ENCODE data around the gene SERPINB7. TPM values are rescaled to one million over a fixed set of nuclear protein-coding genes. Genes with fewer than 3 reads are reported as not detected.
A peak's percentile ranks its signal among the peaks of the same experiment; 100 is the strongest.

SERPINB7 gene
- total and polyA plus RNA-seq, 2 of the 4 experiments (the other 2 are of a cell fraction): 79.9 to 100 TPM

GRCh38 chr18:63844254-63844653 lies 69.0 kb downstream of the SERPINB7 start:
- Histone ChIP-seq H2BK5ac (ENCODE audit: low read depth, low read length, poor library complexity, severe bottlenecking) (no peak overlapping the region), H3K9ac (ENCODE audit: low read depth, low read length) (no peak overlapping the region), H3K9me3 (ENCODE audit: control insufficient read depth, insufficient read depth, low read length) (no peaks in the 10 kb centered on the region), H3K9me1 (ENCODE audit: insufficient read depth, low read length) (no peaks in the 10 kb centered on the region), H3K56ac (ENCODE audit: extremely low read depth, insufficient read depth, low read length) (no peak overlapping the region), H2BK15ac (ENCODE audit: low read depth, low read length) (no peak overlapping the region; the same call in 2 of the 3 replicates), H3K4me2 (ENCODE audit: low read depth, low read length) (no peak overlapping the region), H3K79me1 (ENCODE audit: low read depth in 1 of 2, low read length in 2 of 2) (no peaks in the 10 kb centered on the region), H3K4me3 (ENCODE audit: insufficient read depth, low read depth, low read length) (no peak overlapping the region), H4K5ac (ENCODE audit: low read depth, low read length) (no peak overlapping the region), H3K4me1 (ENCODE audit: control insufficient read depth, insufficient read depth, low read length) (no peaks in the 10 kb centered on the region), H4K8ac (ENCODE audit: low read depth in 2 of 2, low read length in 2 of 2) (no peak overlapping the region), H3K18ac (ENCODE audit: low read depth, low read length) (no peak overlapping the region), H2AFZ (replicated peaks; ENCODE audit: low read length, poor library complexity) (peak overlapping the region; percentile 28), H3K27me3 (ENCODE audit: control insufficient read depth, insufficient read depth, low read length) (no peaks in the 10 kb centered on the region), H3K4ac (ENCODE audit: low read depth, low read length) (no peak overlapping the region), H2AK5ac (ENCODE audit: low read depth, low read length) (peak overlapping the region; percentile 83; the same call in 1 of the 2 replicates), H3K14ac (replicated peaks; ENCODE audit: low read depth, low read length) (no peak overlapping the region), H2AK9ac (replicated peaks; ENCODE audit: low read depth, low read length, poor library complexity) (no peak overlapping the region), H3K23ac (ENCODE audit: low read depth, low read length) (no peak overlapping the region), H4K91ac (ENCODE audit: insufficient read depth, low read depth, low read length) (no peak overlapping the region), H3K36me3 (ENCODE audit: control insufficient read depth, insufficient read depth, low read length) (no peaks in the 10 kb centered on the region), H2BK120ac (ENCODE audit: low read depth, low read length) (no peak overlapping the region), H3K27ac (ENCODE audit: insufficient read depth, low read length) (no peak overlapping the region), H2BK20ac (ENCODE audit: low read depth, low read length) (peak overlapping the region; percentile 22; the same call in 1 of the 2 replicates), H4K20me1 (ENCODE audit: insufficient read depth, low read length) (no peaks in the 10 kb centered on the region)
- intact Hi-C loops (cut with micrococcal nuclease) (loop anchor here (1.0 to 10.0 kb wide), 3 partner anchors 92 to 829 kb away; no protein-coding TSS in a partner anchor), in situ Hi-C loops (cut with MboI; ENCODE audit: low sequenced_read_pairs) (no loop called here), dilution Hi-C loops (cut with HindIII; ENCODE audit: low sequenced_read_pairs, unreplicated experiment) (no loop called here)
- no TSS peak for BruUV-seq (replicated peaks)
- POLR2A ChIA-PET (ENCODE audit: unreplicated experiment): interaction anchor here (1.1 kb wide), 1 partner anchor 327 kb away, joined by 3 read pairs; no protein-coding TSS in a partner anchor
- no CpG with 5 or more reads among the region's 3 CpGs for WGBS, 2 experiments (ENCODE audit: extremely low coverage in 2 of 2, insufficient read length in 1 of 2)
- peak; percentile 81 for ATAC-seq (ENCODE audit: low read depth)
- peak; percentile 67 for DNase-seq
- CTCF ChIA-PET: interaction anchor here (0.7 to 3.6 kb wide), 6 partner anchors 92 to 326 kb away, joined by 3 to 22 read pairs (median 5); no protein-coding TSS in a partner anchor
- TF ChIP-seq CHD1 (IDR thresholded peaks at IDR 0.05; ENCODE audit: low read depth, low read length): no peak
- TF ChIP-seq CTCF (conservative IDR thresholded peaks at IDR 0.05; ENCODE audit: low read depth, low read length): peak; percentile 71
- peak; percentile 89 for TF ChIP-seq SMC3 (IDR thresholded peaks at IDR 0.05; ENCODE audit: low read depth, low read length)
- TF ChIP-seq FOS (IDR thresholded peaks at IDR 0.05; ENCODE audit: low read depth, low read length): no peak
- no peak for TF ChIP-seq ELK1 (IDR thresholded peaks at IDR 0.05; ENCODE audit: borderline replicate concordance, low read depth, low read length)
- no peak for TF ChIP-seq NFE2L2 (IDR thresholded peaks at IDR 0.05; ENCODE audit: low read depth, low read length)
- TF ChIP-seq RCOR1 (IDR thresholded peaks at IDR 0.05; ENCODE audit: insufficient replicate concordance, low read length): no peak
- peak; percentile 85 for TF ChIP-seq RAD21 (IDR thresholded peaks at IDR 0.05; ENCODE audit: low read length)
